GM20000 (cell line): ENCODE measurements around the gene OR2S2.

Source experiments
- DNase-seq: peaks from one replicate; pipeline ENCODE4 v3.0.0; 2012; ENCODE audit warnings: low spot score
- CTCF ChIP-seq: IDR thresholded peaks from 2 replicates; pipeline ENCODE4 v1.5.1; 2012; ENCODE audit warnings: mild to moderate bottlenecking, control low read depth; ENCODE audit errors: extremely low read depth, missing control alignments

OR2S2 gene

GRCh38 chr9:35962126-35962906, 4.4 kb upstream of the OR2S2 start:
- TF ChIP-seq CTCF: no peak
- no peak for DNase-seq

- TF ChIP-seq CTCF: no peak
- no peak for DNase-seq
Measured at GRCh38 chr9:35960039-35960655, 2.2 kb upstream of the OR2S2 start.

- DNase-seq: no peak
- TF ChIP-seq CTCF: no peak
Measured at GRCh38 chr9:35956651-35957050, 1.3 kb downstream of the OR2S2 start.

GRCh38 chr9:35954942-35955546, 2.9 kb downstream of the OR2S2 start:
- peak; percentile 71 for DNase-seq
- TF ChIP-seq CTCF: peak; percentile 64

GRCh38 chr9:35952526-35953191, 5.3 kb downstream of the OR2S2 start:
- DNase-seq: no peak
- no peak for TF ChIP-seq CTCF

GRCh38 chr9:35951736-35952135, 6.2 kb downstream of the OR2S2 start:
- DNase-seq: no peak
- no peak for TF ChIP-seq CTCF

GRCh38 chr9:35948901-35949318, 9.0 kb downstream of the OR2S2 start:
- DNase-seq: no peak
- no peak for TF ChIP-seq CTCF
